Left colon (tissue), 2 donors: ENCODE data around the gene SLC2A13. TPM values are rescaled to one million over a fixed set of nuclear protein-coding genes. Genes with fewer than 3 reads are reported as not detected.
A peak's percentile ranks its signal among the peaks of the same experiment; 100 is the strongest.

Source experiments
- ATAC-seq: fragments of 200-7000 bp; cut with Tn5 transposase; one replicate; pipeline ENCODE4 v1.9.1; 2020; ENCODE audit warnings: mild to moderate bottlenecking, moderate library complexity
- DNase-seq, 2 donors: peaks; one replicate each; pipeline ENCODE4 v3.0.0-alpha.2; 2020
- intact Hi-C, 2 donors: fragments of 100-400 bp; cut with DNase I in 1 of 2; cut with micrococcal nuclease in 1 of 2; formaldehyde crosslinking; loops; one replicate each; pipeline versions ENCODE4 v1.11.2 to v1.14.0; 2022; cut with DNase I, micrococcal nuclease
- long read RNA-seq: library from polyadenylated mRNA; unstranded; transcript quantifications from one replicate; pipeline ENCODE4 v2.0.0, GENCODE V29; 2021
- total RNA-seq, 2 donors: library from RNA; stranded (reverse); fragmentation: NEBNext Ultra II Directional; extraction: Animal tissue kit (Norgen Biotek cat#: 25700); gene quantifications; one replicate each; pipeline ENCODE4 v1.2.1, GENCODE V29; 2021
- donor health status: DM: no; HTN: no; CAD: no.
- donor health status: DM: yes; HTN: yes; CAD: no.

The SLC2A13 gene
- total RNA-seq = 10 to 100 TPM; 33.2 to 39.2 TPM
- long read RNA-seq, full-length matches to known transcripts = 12 of 34 reads
- long read RNA-seq, partial matches to known transcripts = 10 of 34 reads
- long read RNA-seq, other reads (novel, unspliced or antisense) = 12 of 34 reads

- DNase-seq (peak; percentile 77 to 87), ATAC-seq (peak; percentile 93)
- intact Hi-C loops = loop anchor here (2.0 to 10.0 kb wide), 3 partner anchors 91 to 341 kb away; no protein-coding TSS in a partner anchor
Observed at GRCh38 chr12:40105515-40106201, at the start of gene SLC2A13. Gene SLC2A13 (minus strand): TSS chr12:40106081. CDS start chr12:40105808, 273 bp downstream.

GRCh38 chr12:40154381-40154780 lies 48.5 kb upstream of the SLC2A13 start:
- ATAC-seq (no peak), DNase-seq (no peak)
- intact Hi-C loops = loop anchor here in 1 of 2 donors (10.0 kb wide), 1 partner anchor 160 kb away; no protein-coding TSS in a partner anchor

GRCh38 chr12:40153432-40153831 lies 47.6 kb upstream of the SLC2A13 start:
- DNase-seq (no peak), ATAC-seq (no peak)
- intact Hi-C loops = loop anchor here in 1 of 2 donors (10.0 kb wide), 1 partner anchor 161 kb away; no protein-coding TSS in a partner anchor

- intact Hi-C loops = loop anchor here in 1 of 2 donors (10.0 kb wide), 1 partner anchor 162 kb away; no protein-coding TSS in a partner anchor
- peak; percentile 33 for ATAC-seq
- DNase-seq = peak in 1 of 2 donors; percentile 49
Observed at GRCh38 chr12:40152783-40153383, 47.0 kb upstream of the SLC2A13 start.

- no peak for DNase-seq
- peak; percentile 84 for ATAC-seq
- intact Hi-C loops = loop anchor here in 1 of 2 donors (10.0 kb wide), 1 partner anchor 165 kb away; no protein-coding TSS in a partner anchor
Observed at GRCh38 chr12:40149673-40150260, 43.9 kb upstream of the SLC2A13 start.

GRCh38 chr12:40146800-40147797 lies 41.2 kb upstream of the SLC2A13 start:
- intact Hi-C loops = no loop called here
- ATAC-seq (no peak), DNase-seq (no peak)

- intact Hi-C loops = no loop called here
- no peak for ATAC-seq
- DNase-seq = no peak
Observed at GRCh38 chr12:40145896-40146295, 40.0 kb upstream of the SLC2A13 start.

GRCh38 chr12:40144023-40144422 lies 38.1 kb upstream of the SLC2A13 start:
- ATAC-seq (no peak), DNase-seq (no peak)
- intact Hi-C loops = no loop called here

GRCh38 chr12:40142001-40142744 lies 36.3 kb upstream of the SLC2A13 start:
- intact Hi-C loops = no loop called here
- DNase-seq (no peak), ATAC-seq (no peak)

- no peak for DNase-seq
- no peak for ATAC-seq
- intact Hi-C loops = no loop called here
Observed at GRCh38 chr12:40138526-40138925, 32.6 kb upstream of the SLC2A13 start.

- intact Hi-C loops = no loop called here
- ATAC-seq (no peak), DNase-seq (no peak)
Observed at GRCh38 chr12:40137252-40137651, 31.4 kb upstream of the SLC2A13 start.

GRCh38 chr12:40127408-40127807 lies 21.5 kb upstream of the SLC2A13 start:
- DNase-seq (no peak), ATAC-seq (no peak)
- intact Hi-C loops = no loop called here

GRCh38 chr12:40123496-40123895 lies 17.6 kb upstream of the SLC2A13 start:
- DNase-seq = no peak
- intact Hi-C loops = no loop called here
- ATAC-seq = no peak

GRCh38 chr12:40122842-40123241 lies 17.0 kb upstream of the SLC2A13 start:
- DNase-seq (no peak), ATAC-seq (no peak)
- intact Hi-C loops = no loop called here

- DNase-seq = no peak
- intact Hi-C loops = no loop called here
- no peak for ATAC-seq
Observed at GRCh38 chr12:40117818-40118217, 11.9 kb upstream of the SLC2A13 start.

- no peak for ATAC-seq
- intact Hi-C loops = no loop called here
- DNase-seq = no peak
Observed at GRCh38 chr12:40110586-40110985, 4.7 kb upstream of the SLC2A13 start.

- intact Hi-C loops = loop anchor here (2.0 to 10.0 kb wide), 3 partner anchors 93 to 343 kb away; no protein-coding TSS in a partner anchor
- ATAC-seq (no peak), DNase-seq (peak in 1 of 2 donors; percentile 13)
Observed at GRCh38 chr12:40107803-40108620, 2.1 kb upstream of the SLC2A13 start.
